Measurements from ENCODE around the gene TULP3.

TULP3 gene

DNA sequence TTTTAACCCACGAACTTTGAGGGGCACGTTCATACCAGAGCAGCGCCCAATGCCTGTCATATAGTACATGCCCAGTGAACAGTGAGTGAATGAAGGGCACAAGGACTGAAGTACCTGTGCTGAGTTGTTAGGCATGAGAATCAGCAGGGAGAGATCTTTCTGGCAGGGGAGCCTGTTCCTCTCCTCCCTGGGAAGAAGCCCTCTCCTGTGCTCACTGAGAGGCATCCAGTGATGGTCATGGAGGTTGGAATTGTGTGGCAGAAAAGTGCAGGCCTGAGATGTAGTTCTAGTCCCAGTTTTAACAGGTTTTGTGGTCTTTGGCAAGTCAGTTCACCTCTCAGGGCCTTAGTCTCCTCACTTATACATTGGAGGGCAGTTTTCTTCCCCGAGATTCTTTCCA, 89.1 kb downstream of the TULP3 start:
- Histone ChIP-seq H3K27me3 (ENCODE audit: insufficient read depth, poor library complexity, severe bottlenecking) (no peaks in the 10 kb centered on the region), H3K4me1 (ENCODE audit: insufficient read depth, poor library complexity, severe bottlenecking) (no peaks in the 10 kb centered on the region), H3K4me3 (ENCODE audit: severe bottlenecking) (no peak overlapping the region), H3K27ac (ENCODE audit: poor library complexity, severe bottlenecking) (no peak overlapping the region), H3K36me3 (ENCODE audit: low read depth) (no peaks in the 10 kb centered on the region; the same call in none of the 2 replicates), H3K9me3 (ENCODE audit: severe bottlenecking) (no peaks in the 10 kb centered on the region)
- TF ChIP-seq, protein P1, sequence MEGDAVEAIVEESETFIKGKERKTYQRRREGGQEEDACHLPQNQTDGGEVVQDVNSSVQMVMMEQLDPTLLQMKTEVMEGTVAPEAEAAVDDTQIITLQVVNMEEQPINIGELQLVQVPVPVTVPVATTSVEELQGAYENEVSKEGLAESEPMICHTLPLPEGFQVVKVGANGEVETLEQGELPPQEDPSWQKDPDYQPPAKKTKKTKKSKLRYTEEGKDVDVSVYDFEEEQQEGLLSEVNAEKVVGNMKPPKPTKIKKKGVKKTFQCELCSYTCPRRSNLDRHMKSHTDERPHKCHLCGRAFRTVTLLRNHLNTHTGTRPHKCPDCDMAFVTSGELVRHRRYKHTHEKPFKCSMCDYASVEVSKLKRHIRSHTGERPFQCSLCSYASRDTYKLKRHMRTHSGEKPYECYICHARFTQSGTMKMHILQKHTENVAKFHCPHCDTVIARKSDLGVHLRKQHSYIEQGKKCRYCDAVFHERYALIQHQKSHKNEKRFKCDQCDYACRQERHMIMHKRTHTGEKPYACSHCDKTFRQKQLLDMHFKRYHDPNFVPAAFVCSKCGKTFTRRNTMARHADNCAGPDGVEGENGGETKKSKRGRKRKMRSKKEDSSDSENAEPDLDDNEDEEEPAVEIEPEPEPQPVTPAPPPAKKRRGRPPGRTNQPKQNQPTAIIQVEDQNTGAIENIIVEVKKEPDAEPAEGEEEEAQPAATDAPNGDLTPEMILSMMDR (IDR thresholded peaks at IDR 0.05; ENCODE audit: poor library complexity, severe bottlenecking), result no peak
- DNase-seq (ENCODE audit: low spot score) (no peak), ATAC-seq (ENCODE audit: low read depth) (no peak)

DNA sequence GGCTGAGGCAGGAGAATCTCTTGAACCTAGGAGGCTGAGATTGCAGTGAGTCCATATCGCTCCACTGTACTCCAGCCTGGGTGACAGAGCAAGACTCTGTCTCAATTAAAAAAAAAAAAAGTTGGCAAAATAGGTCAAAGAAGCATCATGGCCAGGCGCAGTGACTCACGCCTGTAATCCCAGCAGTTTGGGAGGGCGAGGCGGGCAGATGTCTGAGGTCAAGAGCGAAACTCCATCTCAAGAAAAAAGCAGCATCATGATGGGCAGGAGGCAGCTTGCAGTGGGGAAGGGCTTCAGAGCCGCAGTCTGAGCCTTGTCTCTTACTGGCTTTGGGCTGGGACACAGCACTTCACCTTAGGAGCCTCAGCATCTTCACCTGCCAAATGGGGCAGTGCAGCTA, 89.9 kb downstream of the TULP3 start:
- ATAC-seq (ENCODE audit: low read depth) (no peak), DNase-seq (ENCODE audit: low spot score) (no peak)
- TF ChIP-seq, protein P1 (IDR thresholded peaks at IDR 0.05; ENCODE audit: poor library complexity, severe bottlenecking), result no peak

DNA sequence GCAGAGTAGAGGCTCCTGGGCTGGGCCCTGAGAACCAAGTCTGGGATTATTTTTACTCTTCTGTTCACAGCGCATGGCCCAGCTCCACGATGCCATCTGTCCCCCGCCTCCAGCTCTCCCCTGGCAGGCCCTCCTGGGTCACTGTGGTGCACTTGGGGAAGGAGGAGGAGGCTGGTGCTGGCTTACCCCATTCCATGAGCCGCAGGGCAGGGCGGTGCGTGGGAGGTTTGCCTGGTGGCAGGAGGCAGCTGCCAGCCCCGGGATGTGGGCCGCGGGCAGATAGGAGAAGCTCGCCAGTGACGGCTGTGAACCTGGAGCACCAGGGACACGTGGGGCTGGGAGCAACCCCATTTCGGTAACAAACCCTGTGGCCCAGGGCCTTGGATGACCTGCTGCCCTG, 91.7 kb downstream of the TULP3 start:
- H3K4me3 ChIP-seq (ENCODE audit: severe bottlenecking), result no peak overlapping the region
- H3K27me3 ChIP-seq (ENCODE audit: insufficient read depth, poor library complexity, severe bottlenecking), result no peaks in the 10 kb centered on the region
- DNase-seq (ENCODE audit: low spot score) (no peak), ATAC-seq (ENCODE audit: low read depth) (no peak; the same call in 2 of the 3 replicates)
- H3K4me1 ChIP-seq (ENCODE audit: insufficient read depth, poor library complexity, severe bottlenecking), result no peaks in the 10 kb centered on the region
- H3K36me3 ChIP-seq (ENCODE audit: low read depth), result no peaks in the 10 kb centered on the region; the same call in none of the 2 replicates
- TF ChIP-seq, protein P1 (IDR thresholded peaks at IDR 0.05; ENCODE audit: poor library complexity, severe bottlenecking), result no peak
- no peaks in the 10 kb centered on the region for H3K9me3 ChIP-seq (ENCODE audit: severe bottlenecking)
- no peak overlapping the region for H3K27ac ChIP-seq (ENCODE audit: poor library complexity, severe bottlenecking)

More for the DNA sequence above, 89.9 kb downstream of the TULP3 start:
- H3K4me1 ChIP-seq (ENCODE audit: insufficient read depth, poor library complexity, severe bottlenecking), result no peaks in the 10 kb centered on the region
- no peaks in the 10 kb centered on the region for H3K27me3 ChIP-seq (ENCODE audit: insufficient read depth, poor library complexity, severe bottlenecking)
- no peaks in the 10 kb centered on the region for H3K9me3 ChIP-seq (ENCODE audit: severe bottlenecking)
- H3K27ac ChIP-seq (ENCODE audit: poor library complexity, severe bottlenecking), result no peak overlapping the region
- no peaks in the 10 kb centered on the region; the same call in none of the 2 replicates for H3K36me3 ChIP-seq (ENCODE audit: low read depth)
- no peak overlapping the region for H3K4me3 ChIP-seq (ENCODE audit: severe bottlenecking)

DNA sequence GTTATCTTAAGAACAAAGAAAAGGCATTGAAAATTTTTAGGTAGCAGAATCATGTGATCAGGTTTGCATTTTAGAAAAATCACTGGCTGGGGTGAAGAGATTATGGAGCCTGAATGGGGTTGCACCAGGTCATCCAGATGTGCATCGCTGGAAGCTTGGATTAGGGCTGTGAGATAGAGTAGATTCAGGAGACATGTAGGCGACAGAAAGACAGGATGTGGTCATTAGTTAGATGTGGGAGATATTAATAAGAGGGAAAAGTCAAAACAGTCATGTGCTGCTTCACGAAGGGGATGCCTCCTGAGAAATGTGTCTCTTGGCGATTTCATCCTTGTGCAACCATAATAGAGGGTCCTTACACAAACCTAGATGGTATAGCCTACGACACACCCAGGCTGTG, 93.6 kb downstream of the TULP3 start:
- TF ChIP-seq, protein P1 (IDR thresholded peaks at IDR 0.05; ENCODE audit: poor library complexity, severe bottlenecking), result no peak
- DNase-seq (ENCODE audit: low spot score) (no peak), ATAC-seq (ENCODE audit: low read depth) (no peak; the same call in 2 of the 3 replicates)
- no peak overlapping the region for H3K4me3 ChIP-seq (ENCODE audit: severe bottlenecking)
- no peaks in the 10 kb centered on the region for H3K27me3 ChIP-seq (ENCODE audit: insufficient read depth, poor library complexity, severe bottlenecking)
- peaks cover 1% of the 10 kb centered on the region; the same call in 1 of the 2 replicates for H3K36me3 ChIP-seq (ENCODE audit: low read depth)
- no peaks in the 10 kb centered on the region for H3K4me1 ChIP-seq (ENCODE audit: insufficient read depth, poor library complexity, severe bottlenecking)
- no peak overlapping the region for H3K27ac ChIP-seq (ENCODE audit: poor library complexity, severe bottlenecking)
- H3K9me3 ChIP-seq (ENCODE audit: severe bottlenecking), result peaks cover 2% of the 10 kb centered on the region

DNA sequence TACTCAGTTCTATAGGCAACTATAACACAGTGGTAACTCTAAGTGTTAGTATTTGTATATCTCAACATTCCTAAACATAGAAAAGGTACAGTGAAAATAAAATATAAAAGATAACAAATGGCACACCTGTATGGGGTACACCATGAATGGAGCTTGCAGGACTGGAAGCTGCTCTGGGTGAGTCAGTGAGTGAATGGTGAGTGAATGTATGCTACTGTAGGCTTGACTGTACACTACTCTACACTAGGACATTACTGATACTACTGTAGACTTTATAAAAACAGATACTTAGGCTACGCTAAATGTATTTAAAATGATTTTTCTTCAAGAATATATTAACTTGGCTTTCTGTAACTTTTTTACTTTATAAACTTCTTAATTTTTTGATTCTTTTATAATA, 94.0 kb downstream of the TULP3 start:
- TF ChIP-seq, protein P1 (IDR thresholded peaks at IDR 0.05; ENCODE audit: poor library complexity, severe bottlenecking), result no peak
- DNase-seq (ENCODE audit: low spot score), result no peak
- H3K27ac ChIP-seq (ENCODE audit: poor library complexity, severe bottlenecking), result no peak overlapping the region
- no peaks in the 10 kb centered on the region for H3K4me1 ChIP-seq (ENCODE audit: insufficient read depth, poor library complexity, severe bottlenecking)
- H3K9me3 ChIP-seq (ENCODE audit: severe bottlenecking), result peaks cover 5% of the 10 kb centered on the region
- no peak overlapping the region for H3K4me3 ChIP-seq (ENCODE audit: severe bottlenecking)
- H3K36me3 ChIP-seq (ENCODE audit: low read depth), result peaks cover 6% of the 10 kb centered on the region; the same call in 1 of the 2 replicates
- H3K27me3 ChIP-seq (ENCODE audit: insufficient read depth, poor library complexity, severe bottlenecking), result no peaks in the 10 kb centered on the region
- peak; percentile 64; the same call in 2 of the 3 replicates for ATAC-seq (ENCODE audit: low read depth)

Data from RWPE2 (cell line).